H1 (cell line): ENCODE results near the gene PLCL2. TPM values are rescaled to one million over a fixed set of nuclear protein-coding genes. Genes with fewer than 3 reads are reported as not detected.

Experiments used
- CTCF ChIA-PET: fragments of 300-600 bp; sonication (Branson Sonifier 250); formaldehyde crosslinking; loops from one replicate; lab custom pipeline; 2021; ENCODE audit not compliant: partially characterized antibody; lab: Charles Lee
- POLR2A ChIA-PET: fragments of 300-600 bp; sonication (Branson Sonifier 250); formaldehyde crosslinking; loops from one replicate; lab custom pipeline; 2021; ENCODE audit warnings: inconsistent platforms; ENCODE audit not compliant: partially characterized antibody; lab: Charles Lee
- DNase-seq, 2 experiments: peaks; one replicate each; pipeline versions ENCODE4 v3.0.0 to v3.0.0-alpha.2; 2010 to 2022; ENCODE audit warnings: low spot score in 2 of 2, low read depth in 1 of 2, mixed read lengths in 1 of 2
- FAIRE-seq: peaks from 2 replicates; lab custom pipeline; 2011; peaks lifted over from hg19 to GRCh38; lab: Jason Lieb, UNC
- H2AFZ ChIP-seq: 2 replicates; pipeline ENCODE4 v1.8.1; 2012; ENCODE audit warnings: low read length, inconsistent platforms
- H2AK5ac ChIP-seq: 2 replicates; pipeline ENCODE4 v1.6.1; 2013; ENCODE audit warnings: low read depth, low read length
- H2BK120ac ChIP-seq: replicated peaks from 2 replicates; pipeline ENCODE3; 2013; ENCODE audit warnings: low read depth, low read length, inconsistent platforms
- H2BK12ac ChIP-seq: 2 replicates; pipeline ENCODE4 v1.6.1; 2013; ENCODE audit warnings: low read depth, low read length
- H2BK15ac ChIP-seq: 2 replicates; pipeline ENCODE4 v1.6.1; 2013; ENCODE audit warnings: low read length
- H2BK20ac ChIP-seq: 2 replicates; pipeline ENCODE4 v1.6.1; 2013; ENCODE audit warnings: low read length
- H2BK5ac ChIP-seq: 2 replicates; pipeline ENCODE4 v1.6.1; 2013; ENCODE audit warnings: low read depth, low read length
- H3K14ac ChIP-seq: 2 replicates; pipeline ENCODE4 v1.6.1; 2013; ENCODE audit warnings: inconsistent platforms; ENCODE audit not compliant: insufficient read length
- H3K18ac ChIP-seq: 2 replicates; pipeline ENCODE4 v1.6.1; 2013; ENCODE audit warnings: low read length; ENCODE audit errors: extremely low read depth
- H3K23ac ChIP-seq: 2 replicates; pipeline ENCODE4 v1.6.1; 2013; ENCODE audit warnings: inconsistent platforms; ENCODE audit not compliant: insufficient read length
- H3K23me2 ChIP-seq: 2 replicates; pipeline ENCODE4 v1.6.1; 2013; ENCODE audit warnings: low read depth, low read length
- H3K27ac ChIP-seq: 2 replicates; pipeline ENCODE4 v1.6.1; 2011; ENCODE audit warnings: low read depth, low read length, inconsistent platforms
- H3K27me3 ChIP-seq, 4 experiments: replicated peaks in 1 of 4; 1 replicate in 1 of 4; 2 replicates in 3 of 4; pipeline versions ENCODE4 v1.6.1 to v1.8.1; 2011 to 2013; ENCODE audit warnings: low read length in 3 of 4, mild to moderate bottlenecking in 3 of 4, inconsistent platforms in 2 of 4, mixed read lengths in 2 of 4, moderate library complexity in 1 of 4; ENCODE audit not compliant: control insufficient read depth in 3 of 4, insufficient read depth in 3 of 4; ENCODE audit errors: extremely low read depth in 1 of 4
- H3K36me3 ChIP-seq, 4 experiments: 2 replicates each; pipeline versions ENCODE4 v1.6.1 to v1.8.1; 2011 to 2013; ENCODE audit warnings: mild to moderate bottlenecking in 4 of 4, low read length in 3 of 4, moderate library complexity in 2 of 4, control low read depth in 1 of 4, inconsistent platforms in 1 of 4; ENCODE audit not compliant: insufficient read depth in 4 of 4, control insufficient read depth in 2 of 4
- H3K4ac ChIP-seq: replicated peaks from 2 replicates; pipeline ENCODE3; 2013; ENCODE audit warnings: low read length, low read depth, mixed read lengths, inconsistent platforms; ENCODE audit not compliant: insufficient read length
- H3K4me1 ChIP-seq, 4 experiments: replicated peaks in 1 of 4; 1 replicate in 1 of 4; 2 replicates in 3 of 4; pipeline versions ENCODE4 v1.6.1 to v1.8.1; 2011 to 2013; ENCODE audit warnings: low read length in 3 of 4, inconsistent platforms in 2 of 4, mixed read lengths in 1 of 4; ENCODE audit not compliant: insufficient read depth in 4 of 4, control insufficient read depth in 3 of 4
- H3K4me2 ChIP-seq, 2 experiments: 2 replicates each; pipeline versions ENCODE4 v1.6.1 to v1.8.1; 2011 to 2013; ENCODE audit warnings: low read depth in 2 of 2, low read length in 2 of 2, control low read depth in 1 of 2, inconsistent platforms in 1 of 2, mild to moderate bottlenecking in 1 of 2; ENCODE audit not compliant: insufficient read depth in 1 of 2
- H3K4me3 ChIP-seq, 4 experiments: fragments of 200-600, 300-600 bp in 1 of 4; sonication (generic), shearing (Covaris generic), sonication (Bioruptor Twin) in 1 of 4; 2 replicates each; pipeline versions ENCODE4 v1.5.1 to v1.8.1; 2011 to 2016; ENCODE audit warnings: low read length in 4 of 4, low read depth in 3 of 4, control low read depth in 2 of 4, inconsistent platforms in 2 of 4, mild to moderate bottlenecking in 2 of 4, mixed read lengths in 1 of 4, moderate library complexity in 1 of 4; ENCODE audit not compliant: insufficient read depth in 2 of 4; ENCODE audit errors: extremely low read depth in 1 of 4
- H3K56ac ChIP-seq: replicated peaks from 2 replicates; pipeline ENCODE3; 2013; ENCODE audit warnings: low read depth, mild to moderate bottlenecking, mixed read lengths, low read length, inconsistent platforms; ENCODE audit not compliant: insufficient read length
- H3K79me1 ChIP-seq: 2 replicates; pipeline ENCODE4 v1.6.1; 2013; ENCODE audit warnings: low read depth, low read length, control low read depth
- H3K79me2 ChIP-seq, 2 experiments: 2 replicates each; pipeline versions ENCODE4 v1.6.1 to v1.8.1; 2012 to 2013; ENCODE audit warnings: low read length in 2 of 2, mild to moderate bottlenecking in 2 of 2, inconsistent platforms in 1 of 2; ENCODE audit not compliant: insufficient read depth in 2 of 2, control insufficient read depth in 1 of 2
- H3K9ac ChIP-seq, 4 experiments: replicated peaks in 1 of 4; 1 replicate in 1 of 4; 2 replicates in 3 of 4; pipeline versions ENCODE4 v1.6.1 to v1.8.1; 2011 to 2013; ENCODE audit warnings: low read depth in 3 of 4, low read length in 3 of 4, control low read depth in 2 of 4, mild to moderate bottlenecking in 2 of 4, moderate library complexity in 2 of 4, inconsistent platforms in 1 of 4; ENCODE audit errors: extremely low read depth in 1 of 4
- H3K9me3 ChIP-seq, 2 experiments: 2 replicates each; pipeline versions ENCODE4 v1.6.1 to v1.8.1; 2012 to 2013; ENCODE audit warnings: mild to moderate bottlenecking in 2 of 2, moderate library complexity in 2 of 2, control low read depth in 1 of 2, inconsistent platforms in 1 of 2, low read depth in 1 of 2, low read length in 1 of 2, mixed read lengths in 1 of 2; ENCODE audit not compliant: insufficient read depth in 2 of 2
- H4K20me1 ChIP-seq, 2 experiments: replicated peaks in 1 of 2; 2 replicates each; pipeline versions ENCODE3 to v1.8.1; 2011 to 2013; ENCODE audit warnings: inconsistent platforms in 2 of 2, low read length in 2 of 2, mild to moderate bottlenecking in 1 of 2; ENCODE audit not compliant: insufficient read depth in 2 of 2, control insufficient read depth in 1 of 2
- H4K5ac ChIP-seq: 2 replicates; pipeline ENCODE4 v1.6.1; 2013; ENCODE audit warnings: low read length, low read depth, mixed read lengths, inconsistent platforms; ENCODE audit not compliant: insufficient read length
- H4K8ac ChIP-seq: 2 replicates; pipeline ENCODE4 v1.8.0; 2013; ENCODE audit warnings: mild to moderate bottlenecking, moderate library complexity, low read length, inconsistent platforms; ENCODE audit not compliant: insufficient read depth; ENCODE audit errors: extremely low read depth
- H4K91ac ChIP-seq: replicated peaks from 2 replicates; pipeline ENCODE3; 2013; ENCODE audit warnings: low read length, mixed read lengths, inconsistent platforms; ENCODE audit not compliant: insufficient read length
- CBX8 ChIP-seq: fragments of 300-800, 300-1000 bp; sonication (generic); IDR thresholded peaks from 2 replicates; pipeline ENCODE4 v1.7.1; 2016; ENCODE audit warnings: low read depth, low read length, borderline replicate concordance
- CHD1 ChIP-seq: IDR thresholded peaks from 2 replicates; pipeline ENCODE4 v1.6.1; 2012; ENCODE audit warnings: low read depth, low read length, improper control_type of control experiment
- CHD2 ChIP-seq: IDR thresholded peaks from 2 replicates; pipeline ENCODE4 v1.6.1; 2012; ENCODE audit warnings: low read length, improper control_type of control experiment
- EZH2 ChIP-seq: fragments of 200-600 bp; sonication (generic); IDR thresholded peaks from 2 replicates; pipeline ENCODE4 v1.7.1; 2012; ENCODE audit warnings: low read depth, mild to moderate bottlenecking, moderate library complexity, low read length, inconsistent platforms; ENCODE audit not compliant: severe bottlenecking
- HDAC6 ChIP-seq: IDR thresholded peaks from one replicate; pipeline ENCODE4 v1.7.1; 2012; ENCODE audit warnings: low read depth, mild to moderate bottlenecking, inconsistent platforms, low read length, moderate library complexity
- JUN ChIP-seq: IDR thresholded peaks from 2 replicates; pipeline ENCODE4 v1.6.1; 2011; ENCODE audit warnings: low read depth, mild to moderate bottlenecking, improper control_type of control experiment, low read length
- KDM1A ChIP-seq: fragments of 200-600, 300-600 bp; sonication (generic); IDR thresholded peaks from 2 replicates; pipeline ENCODE4 v1.7.1; 2016; ENCODE audit warnings: mild to moderate bottlenecking, low read length, borderline replicate concordance
- KDM4A ChIP-seq: IDR thresholded peaks from one replicate; pipeline ENCODE4 v1.7.1; 2012; ENCODE audit warnings: low read depth, mild to moderate bottlenecking, moderate library complexity, low read length, inconsistent platforms; ENCODE audit not compliant: severe bottlenecking
- MAFK ChIP-seq: IDR thresholded peaks from 2 replicates; pipeline ENCODE4 v1.6.1; 2012; ENCODE audit warnings: low read depth, mild to moderate bottlenecking, improper control_type of control experiment, low read length
- SIN3A ChIP-seq, 2 experiments: IDR thresholded peaks in 1 of 2; conservative IDR thresholded peaks in 1 of 2; 2 replicates each; pipeline ENCODE4 v1.6.1; 2011 to 2012; ENCODE audit warnings: low read length in 2 of 2, improper control_type of control experiment in 1 of 2, low read depth in 1 of 2, mild to moderate bottlenecking in 1 of 2
- SRF ChIP-seq: IDR thresholded peaks from 2 replicates; pipeline ENCODE4 v1.6.1; 2011; ENCODE audit warnings: mild to moderate bottlenecking, low read depth, low read length, moderate library complexity
- TAF7 ChIP-seq: optimal IDR thresholded peaks from 2 replicates; pipeline ENCODE3; 2011; ENCODE audit warnings: low read depth, mild to moderate bottlenecking, inconsistent platforms, low read length, moderate library complexity, borderline replicate concordance
- TBP ChIP-seq: IDR thresholded peaks from 2 replicates; pipeline ENCODE4 v1.6.1; 2011; ENCODE audit warnings: low read depth, low read length, improper control_type of control experiment
- WGBS, 2 experiments: shearing (Covaris generic) in 1 of 2; methylation state at CpG; one replicate each; pipeline versions ENCODE4 v1.1.6 to v1.1.7; 2013 to 2015; ENCODE audit warnings: low lambda C conversion rate in 2 of 2, mixed read lengths in 2 of 2, inconsistent platforms in 1 of 2, low coverage in 1 of 2, missing lambda C conversion rate in 1 of 2; ENCODE audit not compliant: insufficient replicate concordance in 2 of 2, insufficient coverage in 1 of 2, insufficient read length in 1 of 2; ENCODE audit errors: extremely low coverage in 1 of 2, missing lambda C conversion rate in 1 of 2; 5-methylcytosine and 5-hydroxymethylcytosine counted together
- polyA plus RNA-seq, 7 experiments: library from polyadenylated mRNA; depleted of rRNA in 3 of 7; stranded (reverse) in 5 of 7; unstranded in 2 of 7; fragments of >200 nt in 5 of 7; fragments of 200-250 nt in 2 of 7; gene quantifications; 1 replicate in 5 of 7; 2 replicates in 1 of 7; 4 replicates in 1 of 7; pipeline versions ENCODE4 v1.2.1 to v1.2.3, GENCODE V29; 2011 to 2013; ENCODE audit warnings: missing spikeins in 2 of 7, mixed read lengths in 2 of 7
- total RNA-seq: library from RNA; stranded (reverse); fragmentation: NEBNext Ultra II Directional; extraction: Animal tissue kit (Norgen Biotek cat#: 25700); gene quantifications from 2 replicates; pipeline ENCODE4 v1.2.1, GENCODE V29; 2021
- TF ChIP-seq, protein P1 (sequence below): IDR thresholded peaks from 2 replicates; pipeline ENCODE4 v1.6.1; 2012; ENCODE audit warnings: inconsistent platforms

PLCL2 gene
- total and polyA plus RNA-seq, 2 of the 8 experiments (the other 6 are each of a cell fraction or from before 2014, with no cell fraction given) = 3.5 to 6.8 TPM

GRCh38 chr3:16935781-16936180, 51.0 kb downstream of the PLCL2 start:
- no peak for FAIRE-seq
- H3K23me2 ChIP-seq = no peaks in the 10 kb centered on the region
- CTCF ChIA-PET = no interaction called here
- TF ChIP-seq SIN3A (conservative IDR thresholded peaks at IDR 0.05 in 1 of 2, IDR thresholded peaks at IDR 0.05 in 1 of 2; ENCODE audit: low read depth in 1 of 2, low read length in 2 of 2) (no peak), CBX8 (no peak), SRF (no peak), TAF7 (no peak), CHD1 (no peak), KDM1A (no peak), JUN (no peak), MAFK (no peak), EZH2 (no peak), TBP (no peak), HDAC6 (no peak), KDM4A (no peak), CHD2 (no peak)
- TF ChIP-seq, protein P1, sequence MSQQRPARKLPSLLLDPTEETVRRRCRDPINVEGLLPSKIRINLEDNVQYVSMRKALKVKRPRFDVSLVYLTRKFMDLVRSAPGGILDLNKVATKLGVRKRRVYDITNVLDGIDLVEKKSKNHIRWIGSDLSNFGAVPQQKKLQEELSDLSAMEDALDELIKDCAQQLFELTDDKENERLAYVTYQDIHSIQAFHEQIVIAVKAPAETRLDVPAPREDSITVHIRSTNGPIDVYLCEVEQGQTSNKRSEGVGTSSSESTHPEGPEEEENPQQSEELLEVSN = no peak

More at GRCh38 chr3:16935781-16936180, 51.0 kb downstream of the PLCL2 start:
- no peak overlapping the region for H3K18ac ChIP-seq
- H3K56ac ChIP-seq = no peak overlapping the region
- H2BK120ac ChIP-seq = no peak overlapping the region
- H4K5ac ChIP-seq = no peak overlapping the region
- H4K8ac ChIP-seq = no peak overlapping the region
- no peak overlapping the region for H3K9ac ChIP-seq
- H3K4me2 ChIP-seq = no peak overlapping the region
- peaks cover 0 to 3% of the 10 kb centered on the region in 2 experiments; a peak in 2 of 4 replicates for H3K79me2 ChIP-seq
- H4K20me1 ChIP-seq = no peaks in the 10 kb centered on the region
- WGBS, 2 experiments = 74% methylated on average over 1 of the region's 1 CpG; no CpG with 5 or more reads in 1 of the 2 experiments
- no peak overlapping the region for H2AK5ac ChIP-seq
- no peak overlapping the region for H2BK12ac ChIP-seq
- H3K36me3 ChIP-seq = no peaks in the 10 kb centered on the region
- H3K27ac ChIP-seq = no peak overlapping the region
- no peak overlapping the region for H3K4ac ChIP-seq
- no peak overlapping the region for H2BK15ac ChIP-seq
- no peaks in the 10 kb centered on the region for H3K9me3 ChIP-seq
- H3K79me1 ChIP-seq = 0 out of 2 replicates have a peak, but pooled peaks cover 2% of the 10 kb centered on the region
- DNase-seq = no peak
- peaks cover 0 to 7% (median 3%) of the 10 kb centered on the region in 4 experiments; a peak in 3 of 7 replicates for H3K4me1 ChIP-seq
- H3K4me3 ChIP-seq = no peak overlapping the region
- peaks cover 0 to 1% (median 0%) of the 10 kb centered on the region in 4 experiments; a peak in 1 of 7 replicates for H3K27me3 ChIP-seq
- H3K23ac ChIP-seq = no peak overlapping the region
- H2AFZ ChIP-seq = no peak overlapping the region
- no peak overlapping the region for H2BK20ac ChIP-seq
- POLR2A ChIA-PET = no interaction called here
- no peak overlapping the region for H4K91ac ChIP-seq
- H3K14ac ChIP-seq = no peak overlapping the region
- no peak overlapping the region for H2BK5ac ChIP-seq
